Neural progenitor cell (in vitro differentiated cells): Measurements from ENCODE around the gene ADGRV1. TPM values are rescaled to one million over a fixed set of nuclear protein-coding genes. Genes with fewer than 3 reads are reported as not detected.

Experiments used
- DNase-seq: peaks from one replicate; pipeline ENCODE4 v3.0.0-alpha.2; 2016; ENCODE audit warnings: low spot score
- H2AFZ ChIP-seq: fragments of 200-600 bp; sonication (generic); replicated peaks from 2 replicates; pipeline ENCODE4 v1.6.1; 2016; ENCODE audit warnings: antibody characterized with exemption
- H3F3A ChIP-seq: fragments of 200-600 bp; sonication (generic); 2 replicates; pipeline ENCODE4 v1.6.1; 2016; ENCODE audit warnings: antibody characterized with exemption, low read depth
- H3K27ac ChIP-seq: fragments of 200-600 bp; sonication (generic); 2 replicates; pipeline ENCODE4 v1.5.1; 2016; ENCODE audit warnings: mild to moderate bottlenecking
- H3K27me3 ChIP-seq: fragments of 200-600 bp; sonication (generic); 2 replicates; pipeline ENCODE4 v1.6.1; 2016; ENCODE audit warnings: mild to moderate bottlenecking, moderate library complexity
- H3K36me3 ChIP-seq: fragments of 200-600 bp; sonication (generic); 2 replicates; pipeline ENCODE4 v1.5.1; 2016
- H3K4me1 ChIP-seq: fragments of 200-600 bp; sonication (generic); 2 replicates; pipeline ENCODE4 v1.6.1; 2016; ENCODE audit warnings: mixed run types
- H3K4me2 ChIP-seq: fragments of 200-600 bp; sonication (generic); 2 replicates; pipeline ENCODE4 v1.6.1; 2016
- H3K4me3 ChIP-seq: fragments of 200-600 bp; sonication (generic); 2 replicates; pipeline ENCODE4 v1.5.1; 2016
- H3K79me2 ChIP-seq: fragments of 200-600 bp; sonication (generic); 2 replicates; pipeline ENCODE4 v1.6.1; 2016; ENCODE audit warnings: low read depth
- H3K9ac ChIP-seq: fragments of 200-600 bp; sonication (generic); 2 replicates; pipeline ENCODE4 v1.6.1; 2016
- H3K9me3 ChIP-seq: fragments of 200-600 bp; sonication (generic); 2 replicates; pipeline ENCODE4 v1.5.1; 2016; ENCODE audit warnings: low read depth
- H4K20me1 ChIP-seq: fragments of 200-600 bp; sonication (generic); 2 replicates; pipeline ENCODE4 v1.6.1; 2016; ENCODE audit warnings: low read depth
- H3K27ac Mint-ChIP-seq: 3 replicates; pipeline ENCODE4 v1.8.0; 2021; ENCODE audit warnings: mixed read lengths
- H3K27me3 Mint-ChIP-seq: 2 replicates; pipeline ENCODE4 v1.8.0; 2022; ENCODE audit warnings: low read depth, mild to moderate bottlenecking, inconsistent platforms, moderate library complexity, mixed read lengths; ENCODE audit not compliant: insufficient read depth
- H3K36me3 Mint-ChIP-seq: 3 replicates; pipeline ENCODE4 v1.8.0; 2021; ENCODE audit warnings: mixed read lengths
- H3K4me1 Mint-ChIP-seq: 3 replicates; pipeline ENCODE4 v1.8.0; 2021; ENCODE audit warnings: mixed read lengths
- H3K4me3 Mint-ChIP-seq: 3 replicates; pipeline ENCODE4 v1.8.0; 2021; ENCODE audit warnings: mild to moderate bottlenecking, moderate library complexity, mixed read lengths
- H3K9me3 Mint-ChIP-seq: 3 replicates; pipeline ENCODE4 v1.8.0; 2020; ENCODE audit warnings: mixed read lengths
- CTCF ChIP-seq: fragments of 200-600 bp; sonication (generic); IDR thresholded peaks from 2 replicates; pipeline ENCODE4 v1.5.1; 2017; ENCODE audit warnings: antibody characterized with exemption, mild to moderate bottlenecking
- EZH2 ChIP-seq: fragments of 200-600 bp; sonication (generic); IDR thresholded peaks from 2 replicates; pipeline ENCODE4 v1.6.1; 2017; ENCODE audit warnings: antibody characterized with exemption, mild to moderate bottlenecking, moderate library complexity
- EZH2phosphoT487 ChIP-seq: fragments of 200-600 bp; sonication (generic); IDR thresholded peaks from 2 replicates; pipeline ENCODE4 v1.6.1; 2017; ENCODE audit warnings: antibody characterized with exemption
- total RNA-seq: library from RNA; depleted of rRNA; stranded (reverse); fragments of >200 nt; gene quantifications from 2 replicates; pipeline ENCODE4 v1.2.3, GENCODE V29; 2015; ENCODE audit warnings: low replicate concordance

Gene ADGRV1
- total RNA-seq, 1 donor from 2014 or later, result 151 TPM

DNA sequence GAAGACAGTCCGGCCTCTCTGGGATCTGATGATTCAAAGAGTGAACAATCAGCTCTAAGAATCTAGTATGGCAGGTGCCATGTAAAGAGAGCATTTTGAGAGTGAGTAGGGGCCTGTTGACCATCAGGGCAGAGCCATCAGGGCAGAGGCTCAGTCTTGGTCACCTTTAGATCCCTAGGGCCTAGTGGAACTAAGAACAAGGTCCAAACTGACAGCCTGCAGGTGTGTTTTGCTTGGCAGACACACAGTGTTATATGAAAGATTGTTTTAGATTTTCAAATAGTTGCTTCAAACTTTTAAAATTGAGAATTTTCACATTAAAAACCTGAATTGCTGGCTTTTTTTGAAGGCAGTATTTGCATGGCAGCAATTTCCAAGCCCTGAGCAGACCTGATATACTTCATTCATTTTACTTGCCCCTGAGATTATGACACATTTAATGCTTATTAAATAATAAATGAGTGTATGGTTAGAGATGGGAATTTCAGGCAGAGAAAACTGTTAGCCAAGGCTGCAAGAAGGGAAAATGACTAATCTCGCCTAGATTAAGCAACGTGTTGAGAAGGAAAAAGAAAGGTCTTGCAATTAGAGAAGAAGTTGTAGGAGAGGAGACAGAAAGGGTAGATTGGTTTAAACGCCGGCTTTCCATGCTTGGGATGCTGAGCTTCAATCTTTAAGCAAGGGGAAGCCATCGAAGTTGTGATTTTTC, 544.9 kb downstream of the ADGRV1 start:
- Histone ChIP-seq H3K27me3 (no peaks in the 10 kb centered on the region), H3K4me1 (peaks cover 7% of the 10 kb centered on the region), H4K20me1 (no peaks in the 10 kb centered on the region), H3K27ac (no peak overlapping the region), H3K4me2 (no peak overlapping the region), H3F3A (no peaks in the 10 kb centered on the region), H3K36me3 (peaks cover 6% of the 10 kb centered on the region), H3K4me3 (no peak overlapping the region), H3K9me3 (peaks cover 4% of the 10 kb centered on the region), H3K79me2 (no peaks in the 10 kb centered on the region), H2AFZ (no peak overlapping the region), H3K9ac (no peak overlapping the region)
- H3K36me3 Mint-ChIP-seq, result peaks cover 34% of the 10 kb centered on the region
- no peak overlapping the region for H3K4me3 Mint-ChIP-seq
- H3K27me3 Mint-ChIP-seq, result peaks cover 2% of the 10 kb centered on the region
- peaks cover 17% of the 10 kb centered on the region for H3K9me3 Mint-ChIP-seq
- TF ChIP-seq CTCF, result no peak
- TF ChIP-seq EZH2, result no peak
- TF ChIP-seq EZH2phosphoT487, result no peak
- no peak for DNase-seq
- H3K4me1 Mint-ChIP-seq, result peaks cover 17% of the 10 kb centered on the region
- no peak overlapping the region for H3K27ac Mint-ChIP-seq

GRCh38 chr5:91104062-91104448, 545.5 kb downstream of the ADGRV1 start:
- H3K4me3 ChIP-seq, result no peak overlapping the region
- no peak overlapping the region for H2AFZ ChIP-seq
- Mint-ChIP-seq H3K27me3 (peaks cover 2% of the 10 kb centered on the region), H3K4me1 (peaks cover 17% of the 10 kb centered on the region), H3K4me3 (no peak overlapping the region), H3K27ac (no peak overlapping the region), H3K36me3 (peaks cover 34% of the 10 kb centered on the region), H3K9me3 (peaks cover 17% of the 10 kb centered on the region)
- peaks cover 6% of the 10 kb centered on the region for H3K36me3 ChIP-seq
- H3K79me2 ChIP-seq, result no peaks in the 10 kb centered on the region
- H3K4me1 ChIP-seq, result peaks cover 6% of the 10 kb centered on the region
- H3K27ac ChIP-seq, result no peak overlapping the region
- no peaks in the 10 kb centered on the region for H4K20me1 ChIP-seq
- no peaks in the 10 kb centered on the region for H3F3A ChIP-seq
- no peak overlapping the region for H3K4me2 ChIP-seq
- peaks cover 4% of the 10 kb centered on the region for H3K9me3 ChIP-seq
- H3K9ac ChIP-seq, result no peak overlapping the region
- TF ChIP-seq EZH2phosphoT487, result no peak
- no peak for TF ChIP-seq CTCF
- TF ChIP-seq EZH2, result no peak
- no peaks in the 10 kb centered on the region for H3K27me3 ChIP-seq
- no peak for DNase-seq

- DNase-seq, result no peak
- no peaks in the 10 kb centered on the region for H3F3A ChIP-seq
- Mint-ChIP-seq H3K27me3 (peaks cover 2% of the 10 kb centered on the region), H3K9me3 (peaks cover 17% of the 10 kb centered on the region), H3K4me1 (peaks cover 9% of the 10 kb centered on the region), H3K27ac (no peak overlapping the region), H3K4me3 (no peak overlapping the region), H3K36me3 (peaks cover 36% of the 10 kb centered on the region)
- H3K27ac ChIP-seq, result peak overlapping the region; percentile 27
- no peak overlapping the region for H2AFZ ChIP-seq
- TF ChIP-seq EZH2 (no peak), CTCF (no peak), EZH2phosphoT487 (no peak)
- no peaks in the 10 kb centered on the region for H4K20me1 ChIP-seq
- no peak overlapping the region for H3K4me3 ChIP-seq
- peaks cover 6% of the 10 kb centered on the region for H3K36me3 ChIP-seq
- peaks cover 6% of the 10 kb centered on the region for H3K4me1 ChIP-seq
- no peaks in the 10 kb centered on the region for H3K27me3 ChIP-seq
- H3K9ac ChIP-seq, result no peak overlapping the region
- H3K79me2 ChIP-seq, result no peaks in the 10 kb centered on the region
- H3K4me2 ChIP-seq, result no peak overlapping the region
- H3K9me3 ChIP-seq, result peaks cover 4% of the 10 kb centered on the region
Measured at GRCh38 chr5:91106842-91107511, 548.4 kb downstream of the ADGRV1 start.
